ENCODE data around the gene EXOC2. TPM values are rescaled to one million over a fixed set of nuclear protein-coding genes. Genes with fewer than 3 reads are reported as not detected.

Gene EXOC2
- total RNA-seq, 1 donor from 2014 or later, result 30.0 TPM

DNA sequence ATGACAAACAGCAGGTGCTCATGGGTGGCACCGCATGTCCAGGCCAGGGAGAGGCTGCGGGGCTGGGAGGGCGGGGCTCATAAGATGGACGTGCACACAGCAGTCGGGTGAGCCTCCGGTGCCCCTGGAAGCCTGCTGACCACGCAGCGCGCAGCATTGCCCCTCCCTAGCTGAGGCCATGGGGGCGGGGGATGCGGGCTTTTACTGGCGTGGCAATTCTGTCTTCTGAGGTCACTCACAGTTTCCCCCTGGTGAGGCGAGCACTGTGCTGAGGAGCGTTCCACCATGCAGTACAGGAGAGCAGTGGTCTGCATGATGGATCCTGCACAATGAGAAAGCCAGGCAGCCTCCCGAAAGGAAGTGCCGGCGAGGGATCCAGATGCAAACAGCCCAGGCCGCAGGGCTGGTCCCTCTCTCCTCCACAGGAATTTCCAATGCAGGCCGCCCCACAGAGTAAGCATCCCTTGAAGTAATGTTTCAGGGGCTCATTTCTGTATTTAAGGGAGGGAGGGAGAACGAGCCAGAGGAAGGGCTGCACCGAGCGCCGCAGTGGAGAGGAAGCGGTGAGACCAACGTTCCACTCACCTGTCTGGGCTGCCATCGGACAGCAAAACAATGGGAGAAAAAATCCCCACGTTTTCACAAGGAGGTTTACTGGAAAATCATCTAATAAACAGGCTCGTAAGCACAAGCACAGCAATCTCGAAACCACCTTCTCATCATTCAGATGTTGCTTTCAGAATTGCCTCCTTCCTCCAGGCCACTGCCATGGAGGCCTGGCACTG is 245.4 kb downstream of the EXOC2 start:
- no peak for DNase-seq (ENCODE audit: low read depth)

DNA sequence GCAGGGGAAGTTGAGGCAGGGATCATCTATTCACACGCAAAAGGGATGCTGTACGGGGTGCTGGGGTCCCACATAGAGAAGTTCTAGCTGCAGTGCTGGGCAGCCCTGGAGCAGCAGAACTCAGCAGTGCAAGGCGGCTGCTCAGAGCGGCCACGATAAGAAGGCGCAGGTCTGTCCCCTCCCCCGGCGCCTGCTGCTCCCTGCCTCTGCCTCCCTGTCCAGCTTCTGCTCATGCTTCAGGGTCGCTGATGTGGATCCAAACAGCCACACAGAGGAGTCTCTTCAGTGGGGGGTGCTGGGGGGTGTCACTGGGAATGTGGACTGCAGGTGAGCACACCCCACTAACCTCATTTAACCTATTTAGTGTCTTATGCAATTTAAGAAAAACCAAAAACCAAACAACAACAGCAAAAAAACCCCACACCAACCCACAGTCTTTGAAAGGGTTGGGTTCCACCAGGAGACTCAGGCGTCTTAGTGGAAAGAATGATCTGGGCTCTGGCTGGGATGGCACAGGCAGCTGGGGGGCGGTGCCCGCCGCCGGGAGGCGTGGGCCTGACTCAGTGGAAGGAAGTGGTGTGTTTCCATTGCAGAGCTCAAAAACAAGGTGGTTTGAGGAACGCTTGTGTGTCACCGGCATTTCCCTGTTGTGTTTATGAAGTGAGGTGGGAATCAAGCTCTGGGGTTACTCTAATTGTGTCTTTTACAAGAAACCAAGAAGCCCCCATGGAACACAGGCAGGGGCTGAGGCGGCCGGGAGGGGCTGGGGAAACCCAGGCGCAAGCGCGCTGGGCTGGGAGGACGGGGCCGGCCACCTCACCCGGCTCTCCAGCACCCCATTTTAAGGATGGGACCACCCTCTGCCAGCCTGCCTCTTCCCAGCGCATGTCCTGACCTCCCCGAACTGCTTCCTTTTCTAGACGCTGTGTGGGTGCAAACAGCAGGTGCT is 246.2 kb downstream of the EXOC2 start:
- DNase-seq (ENCODE audit: low read depth), result peak; percentile 15

DNA sequence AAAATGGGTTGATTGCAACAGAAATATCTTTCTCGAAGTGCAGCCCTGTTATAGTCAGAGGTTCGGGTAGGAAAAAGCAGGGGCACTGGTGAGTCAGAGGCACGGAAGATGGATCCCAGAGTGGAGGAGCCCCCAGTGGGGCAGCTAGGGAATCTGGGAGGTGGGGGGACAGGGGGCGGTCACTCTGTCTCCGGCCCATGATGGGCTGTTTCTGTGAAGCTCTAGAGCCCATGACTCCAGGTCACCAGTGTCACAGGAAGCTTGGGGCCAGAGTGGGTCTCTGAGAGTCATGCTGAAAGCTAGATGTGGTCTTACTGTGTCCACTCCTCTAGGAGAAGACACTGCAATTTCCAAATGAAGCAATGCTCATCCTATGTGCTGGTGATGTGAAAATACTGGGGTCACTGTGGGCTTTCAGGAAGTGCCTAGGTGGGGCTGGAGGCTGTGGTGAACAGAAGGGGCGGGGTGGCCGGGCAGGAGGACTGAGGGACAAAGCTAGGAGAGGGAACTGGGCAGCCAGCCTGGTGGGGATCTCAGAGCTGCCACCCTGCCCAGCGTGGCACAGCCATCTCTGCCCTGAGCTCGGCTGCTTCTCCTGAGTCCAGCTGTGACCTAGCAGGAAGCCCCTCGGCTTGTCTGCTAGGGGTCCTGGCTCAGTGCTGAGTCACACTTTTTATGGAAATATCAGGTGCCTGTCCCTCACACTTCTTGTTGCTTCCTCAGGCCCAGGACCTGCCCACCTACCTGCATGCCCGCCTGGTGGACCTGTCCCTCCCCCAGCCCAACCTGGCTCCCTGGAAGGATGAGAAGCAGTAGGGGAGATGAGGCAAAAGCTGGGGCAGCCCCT is 247.1 kb downstream of the EXOC2 start:
- no peak for DNase-seq (ENCODE audit: low read depth)

DNA sequence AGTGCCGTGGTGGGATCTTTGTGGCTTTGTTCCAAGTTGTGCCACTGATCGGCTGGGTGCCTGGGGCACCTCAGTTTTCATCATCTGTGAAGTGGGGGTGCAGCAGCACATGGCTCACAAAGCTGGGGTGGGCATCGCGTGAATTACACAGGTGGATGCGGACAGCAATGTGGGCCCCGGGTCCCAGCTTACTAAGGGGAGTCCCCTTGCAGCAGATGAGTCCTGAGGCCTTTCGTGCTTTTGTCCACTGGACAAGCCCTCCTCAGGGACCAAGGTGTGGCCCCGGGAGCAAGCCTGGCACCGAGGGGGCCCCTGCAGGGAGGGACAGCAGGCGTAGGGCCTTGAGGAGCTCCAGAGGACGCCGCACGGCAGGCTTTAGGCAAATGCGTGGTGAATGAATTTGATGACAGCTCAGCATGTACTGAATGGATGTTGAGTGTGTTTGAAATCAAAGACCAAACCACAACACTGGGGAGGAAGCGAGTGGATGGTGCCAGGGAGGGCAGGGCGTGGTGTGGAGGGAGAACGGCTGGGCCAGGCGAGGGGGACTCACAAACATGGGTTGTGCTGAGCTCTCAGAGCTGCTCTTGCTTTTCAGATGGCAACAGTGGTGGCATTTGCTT is 248.2 kb downstream of the EXOC2 start:
- DNase-seq (ENCODE audit: low read depth), result no peak

DNA sequence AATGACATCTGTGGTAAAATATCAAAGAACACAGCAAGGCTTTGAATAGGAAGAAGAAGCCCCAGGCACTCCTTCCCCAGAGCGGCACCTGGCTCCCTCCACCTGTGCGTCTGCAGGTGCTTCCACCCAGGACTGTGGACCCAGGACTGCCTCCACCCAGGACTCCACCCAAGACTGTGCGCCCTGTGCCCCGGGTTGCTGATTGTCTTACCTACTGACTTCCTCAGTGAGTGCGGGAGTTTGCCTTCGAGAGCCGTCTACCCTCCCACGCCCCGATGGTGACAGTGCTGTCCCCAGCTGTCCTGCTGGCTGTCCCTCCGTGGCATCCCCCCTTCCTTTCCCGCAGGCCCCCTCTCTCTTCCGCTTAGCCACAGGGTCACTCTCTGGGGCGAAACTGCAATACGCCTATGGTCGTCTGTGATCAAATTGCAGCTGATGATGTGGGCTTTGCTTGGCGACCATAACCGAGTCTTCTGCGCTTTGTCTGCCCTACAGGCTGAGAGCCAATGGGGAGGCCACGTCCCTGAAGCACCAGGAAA is 249.2 kb downstream of the EXOC2 start:
- DNase-seq (ENCODE audit: low read depth), result no peak

DNA sequence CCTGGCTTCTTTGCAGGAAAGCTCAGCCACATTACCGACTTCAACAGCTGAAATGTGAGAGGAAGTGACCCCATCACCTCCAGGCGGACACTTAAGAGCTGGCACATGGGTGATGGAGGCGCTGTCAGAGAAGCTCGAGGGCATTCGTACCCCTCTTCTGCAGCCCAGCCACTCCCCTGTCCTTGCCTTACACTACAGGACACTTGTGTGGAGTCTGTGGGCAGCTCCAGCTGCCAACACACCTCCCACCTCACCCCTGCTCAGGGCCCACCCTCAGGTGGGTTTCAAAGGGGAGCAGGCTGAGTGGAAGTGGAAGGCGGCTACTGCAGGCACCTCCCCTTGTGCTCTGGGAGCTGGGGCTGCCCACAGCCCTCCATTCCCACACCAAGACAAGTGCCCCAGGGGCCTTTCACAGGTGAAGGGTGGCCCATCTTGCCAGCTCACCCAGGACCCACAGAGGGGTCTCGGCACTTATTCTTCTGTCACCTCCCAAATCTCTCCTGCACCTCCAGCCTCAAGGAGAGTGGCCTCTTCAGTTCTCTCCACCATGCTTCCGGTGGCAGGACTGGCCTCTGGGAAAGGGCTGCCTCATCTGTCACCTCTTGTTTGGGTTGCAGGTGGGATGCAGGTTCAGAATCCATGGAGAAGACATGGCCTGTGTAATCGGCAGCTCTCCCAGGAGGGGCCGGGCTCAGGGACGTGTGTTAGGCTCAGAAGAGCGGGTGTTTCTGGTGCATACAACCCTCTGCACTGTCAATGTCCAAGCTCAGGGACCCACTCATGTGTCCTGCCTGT is 251.6 kb downstream of the EXOC2 start:
- DNase-seq (ENCODE audit: low read depth), result no peak

DNA sequence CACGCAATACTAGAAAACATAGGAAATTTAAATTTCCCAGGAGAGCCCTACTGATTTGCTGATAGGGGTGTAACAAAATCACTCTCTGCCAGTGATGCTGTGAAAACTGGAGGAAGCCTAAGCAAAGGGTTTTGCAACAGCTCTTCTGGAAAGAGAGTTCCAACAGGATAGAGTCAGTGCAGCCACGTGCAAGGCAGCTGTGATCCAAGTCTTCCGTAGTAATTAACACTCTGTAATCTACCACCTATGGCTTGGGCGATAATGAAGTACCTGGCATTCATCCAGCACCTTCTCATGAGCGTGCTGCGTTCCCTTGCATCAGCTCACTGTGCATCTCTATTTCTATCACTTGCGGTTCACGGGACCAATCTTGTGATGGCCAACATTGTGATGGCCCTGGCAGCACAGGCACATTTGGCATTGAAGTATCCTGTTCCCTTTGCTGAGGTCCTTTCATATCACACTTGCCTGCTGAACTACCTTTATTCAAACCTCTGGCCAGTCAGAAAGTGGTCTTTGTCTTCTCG is 253.2 kb downstream of the EXOC2 start:
- no peak for DNase-seq (ENCODE audit: low read depth)

DNA sequence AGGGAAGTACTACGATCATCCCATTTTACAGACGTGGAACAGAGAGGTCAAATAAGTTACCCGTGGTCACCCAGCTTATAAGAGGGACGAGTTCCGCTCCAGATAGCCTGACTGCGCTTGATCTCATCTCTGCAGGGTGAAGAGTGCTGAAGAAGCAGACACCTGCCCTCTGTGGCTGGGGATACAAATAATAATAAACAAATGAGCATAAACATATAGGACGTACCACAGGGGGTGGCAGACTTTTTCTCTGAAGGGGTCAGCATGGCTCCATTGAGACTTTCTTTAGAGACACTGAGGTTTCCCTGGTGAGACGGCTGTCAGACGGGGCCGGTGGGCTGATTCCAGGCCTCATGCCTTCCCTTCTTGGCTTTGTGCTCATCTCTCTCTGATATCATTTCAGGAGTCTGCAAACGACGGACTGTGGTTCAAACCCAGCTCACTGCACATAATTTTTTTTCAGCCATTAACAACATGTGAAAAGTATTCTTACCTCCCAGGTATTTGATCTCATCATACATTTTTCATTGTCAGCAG is 254.2 kb downstream of the EXOC2 start:
- no peak for DNase-seq (ENCODE audit: low read depth)

DNA sequence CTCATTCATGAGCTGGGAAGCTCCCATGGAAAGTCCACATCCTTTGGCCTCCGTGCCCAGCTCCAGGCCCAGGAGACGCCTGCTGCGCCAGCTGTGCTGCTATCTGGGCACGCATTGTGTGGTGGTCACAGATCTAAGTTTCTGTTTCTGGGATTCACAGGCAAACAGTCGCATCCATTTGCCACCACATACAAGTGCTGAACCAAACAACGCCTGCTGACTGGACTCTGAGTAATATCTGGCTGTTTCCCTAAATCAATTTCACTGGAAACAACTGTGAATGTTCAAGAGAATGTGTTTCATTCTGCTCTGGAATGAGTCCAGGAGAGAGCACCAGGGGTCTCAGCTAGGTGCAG is 255.9 kb downstream of the EXOC2 start:
- DNase-seq (ENCODE audit: low read depth), result peak; percentile 20

DNA sequence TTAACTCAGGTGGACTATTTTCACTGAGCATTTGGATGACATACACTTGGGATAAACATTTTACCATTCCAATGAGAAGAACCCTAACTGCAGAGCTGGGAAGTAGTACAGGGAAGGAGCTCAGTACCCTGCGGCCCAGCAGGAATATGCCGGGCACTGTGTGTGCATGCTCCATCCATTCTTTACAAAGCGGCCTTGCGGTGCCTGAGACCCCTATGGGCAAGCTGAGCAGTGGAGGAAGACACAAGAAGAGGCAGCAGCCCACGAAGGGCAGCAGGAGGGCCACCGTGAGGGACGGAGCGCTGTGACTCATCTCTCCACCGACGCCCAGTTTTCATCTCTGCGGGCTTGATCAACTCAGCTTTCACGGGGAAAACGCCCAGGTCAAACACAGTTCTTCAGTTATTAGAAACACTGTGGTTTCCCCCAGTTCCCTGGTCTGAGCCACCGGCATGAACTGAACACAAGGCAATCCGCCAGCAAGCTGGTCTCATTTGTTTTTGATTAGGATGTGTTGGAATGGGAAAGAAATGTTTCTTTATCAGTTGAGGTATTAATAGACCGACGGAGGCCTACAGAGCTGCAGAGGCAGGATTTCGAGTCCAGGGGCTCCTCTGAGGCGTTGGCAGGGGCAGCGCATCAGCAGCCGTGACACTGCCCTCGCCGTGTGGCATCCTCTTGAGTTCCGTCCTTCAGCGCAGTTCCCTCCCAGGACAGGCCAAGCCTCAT is 256.5 kb downstream of the EXOC2 start:
- peak; percentile 18 for DNase-seq (ENCODE audit: low read depth)

DNA sequence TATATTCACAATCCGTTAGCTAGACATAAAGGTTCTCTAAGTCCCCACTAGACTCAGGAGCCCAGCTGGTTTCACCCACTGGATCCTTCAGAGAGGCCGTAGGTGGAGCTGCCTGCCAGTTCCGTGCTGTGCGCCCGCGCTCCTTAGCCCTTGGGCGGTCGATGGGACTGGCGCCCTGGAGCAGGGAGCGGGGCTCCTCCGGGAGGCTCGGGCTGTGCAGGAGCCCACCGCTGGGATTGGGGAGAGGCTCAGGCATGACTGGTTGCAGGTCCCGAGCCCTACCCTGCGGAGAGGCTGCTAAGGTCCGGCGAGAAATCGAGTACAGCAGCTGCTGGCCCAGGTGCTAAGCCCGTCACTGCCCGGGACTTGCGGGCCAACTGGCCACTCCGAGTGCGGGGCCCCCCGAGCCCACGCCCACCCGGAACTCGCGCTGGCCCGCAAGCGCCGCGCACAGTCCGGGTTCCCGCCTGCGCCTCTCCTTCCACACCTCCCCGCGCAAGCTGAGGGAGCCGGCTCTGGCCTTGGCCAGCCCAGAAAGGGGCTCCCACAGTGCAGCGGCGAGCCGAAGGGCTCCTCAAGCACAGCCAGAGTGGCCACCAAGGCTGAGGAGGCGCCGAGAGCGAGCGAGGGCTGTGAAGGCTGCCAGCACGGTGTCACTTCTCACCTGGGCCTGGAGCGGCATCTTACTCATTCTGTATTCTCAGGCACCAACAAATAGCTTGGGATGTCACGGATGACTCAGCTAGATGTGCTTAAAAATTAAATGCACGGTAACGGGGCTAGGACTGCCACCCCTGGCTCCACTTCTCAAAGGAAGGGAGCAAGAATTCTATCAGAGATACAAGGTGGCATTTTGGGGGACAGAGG is 257.3 kb downstream of the EXOC2 start:
- DNase-seq (ENCODE audit: low read depth), result no peak

Other genes with a start within 250 kb of the EXOC2 start
- gene HUS1B, start 36.0 kb downstream of the EXOC2 start, total RNA-seq, result 0.36 TPM in 1 of 2 replicates, not detected in the other

All from myocyte (in vitro differentiated cells).